ENCODE results near the gene CPPED1. TPM values are rescaled to one million over a fixed set of nuclear protein-coding genes. Genes with fewer than 3 reads are reported as not detected.

CPPED1 gene
- total RNA-seq, 4 donors from 2014 or later = 13.3 to 32.6 (median 16.4) TPM

DNA sequence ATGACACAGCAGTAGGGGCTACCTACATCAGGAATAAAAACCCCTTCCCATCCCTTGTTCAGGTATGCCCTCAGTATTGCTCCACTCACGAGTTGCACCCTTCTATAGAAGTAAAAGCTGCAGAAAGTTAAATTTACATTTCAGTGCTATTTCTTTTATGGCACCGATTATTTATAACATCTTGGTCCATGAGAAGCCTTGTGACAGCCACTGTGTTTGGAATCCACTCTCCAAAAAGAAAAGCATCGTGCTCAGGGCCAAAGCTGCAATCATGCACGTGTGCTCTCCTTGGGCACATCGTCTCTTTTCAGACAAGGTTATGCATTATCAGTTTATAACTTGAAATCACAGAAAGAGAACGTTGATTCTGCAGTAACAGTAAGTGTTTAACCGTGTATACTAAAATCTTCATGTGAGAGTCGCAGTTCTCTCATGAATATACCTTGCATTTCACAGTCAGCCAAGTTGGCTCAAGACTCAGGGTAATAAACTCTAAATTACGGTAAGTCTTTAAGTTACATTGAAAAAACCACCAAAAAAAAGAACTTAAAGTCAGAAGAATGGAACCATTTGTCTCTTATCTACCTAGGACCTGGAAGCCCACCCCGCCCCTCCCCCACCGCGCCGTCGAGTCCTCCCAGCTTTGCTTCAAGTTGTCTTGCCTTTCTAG lies 189.6 kb downstream of the CPPED1 start:
- no peak for DNase-seq (ENCODE audit: low spot score)
- TF ChIP-seq, protein P1, sequence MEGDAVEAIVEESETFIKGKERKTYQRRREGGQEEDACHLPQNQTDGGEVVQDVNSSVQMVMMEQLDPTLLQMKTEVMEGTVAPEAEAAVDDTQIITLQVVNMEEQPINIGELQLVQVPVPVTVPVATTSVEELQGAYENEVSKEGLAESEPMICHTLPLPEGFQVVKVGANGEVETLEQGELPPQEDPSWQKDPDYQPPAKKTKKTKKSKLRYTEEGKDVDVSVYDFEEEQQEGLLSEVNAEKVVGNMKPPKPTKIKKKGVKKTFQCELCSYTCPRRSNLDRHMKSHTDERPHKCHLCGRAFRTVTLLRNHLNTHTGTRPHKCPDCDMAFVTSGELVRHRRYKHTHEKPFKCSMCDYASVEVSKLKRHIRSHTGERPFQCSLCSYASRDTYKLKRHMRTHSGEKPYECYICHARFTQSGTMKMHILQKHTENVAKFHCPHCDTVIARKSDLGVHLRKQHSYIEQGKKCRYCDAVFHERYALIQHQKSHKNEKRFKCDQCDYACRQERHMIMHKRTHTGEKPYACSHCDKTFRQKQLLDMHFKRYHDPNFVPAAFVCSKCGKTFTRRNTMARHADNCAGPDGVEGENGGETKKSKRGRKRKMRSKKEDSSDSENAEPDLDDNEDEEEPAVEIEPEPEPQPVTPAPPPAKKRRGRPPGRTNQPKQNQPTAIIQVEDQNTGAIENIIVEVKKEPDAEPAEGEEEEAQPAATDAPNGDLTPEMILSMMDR (IDR thresholded peaks at IDR 0.05) = no peak
- ATAC-seq (ENCODE audit: low FRiP score) = no peak

DNA sequence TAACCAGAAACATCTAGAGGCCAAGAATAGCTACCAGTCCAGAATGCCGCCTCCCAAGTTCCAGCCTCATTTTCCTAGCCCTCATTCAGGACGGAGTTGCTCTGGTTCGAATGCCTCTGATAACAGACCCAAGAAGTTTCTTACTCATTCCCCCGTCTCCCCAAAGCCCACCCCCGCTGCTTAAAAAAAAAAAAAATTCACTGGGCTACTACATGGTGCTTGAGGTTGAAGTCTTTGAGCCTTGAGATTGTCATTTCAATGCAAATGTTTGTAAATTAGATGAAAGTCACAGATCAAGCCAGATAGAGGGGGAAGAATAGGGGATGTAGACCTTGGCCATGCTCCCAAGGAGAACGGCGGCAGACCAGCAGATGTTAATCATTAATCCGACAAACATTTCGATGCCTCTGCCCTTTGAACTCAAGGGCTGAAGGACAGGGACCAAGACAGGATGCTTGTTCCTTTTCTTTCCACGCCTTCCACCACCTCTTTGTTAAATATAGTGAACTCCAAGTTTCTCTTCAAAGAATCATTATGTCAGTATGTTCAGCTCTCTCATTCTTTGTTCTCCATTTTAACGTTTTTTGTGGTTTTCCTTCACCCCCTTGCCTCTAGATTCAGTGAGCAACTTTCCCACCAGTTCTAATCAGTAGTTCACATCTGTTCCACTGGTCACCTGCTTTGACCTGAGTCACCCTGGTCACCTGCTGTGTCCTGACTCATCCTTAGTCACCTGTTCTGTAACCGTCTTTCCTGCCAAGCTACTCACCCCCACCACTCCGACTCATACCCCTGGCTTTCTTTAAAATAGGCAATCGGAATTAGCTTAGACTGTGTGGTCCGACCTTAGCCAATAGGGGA lies 190.3 kb downstream of the CPPED1 start:
- TF ChIP-seq, protein P1 (IDR thresholded peaks at IDR 0.05) = no peak
- DNase-seq (ENCODE audit: low spot score) (no peak), ATAC-seq (ENCODE audit: low FRiP score) (no peak)

DNA sequence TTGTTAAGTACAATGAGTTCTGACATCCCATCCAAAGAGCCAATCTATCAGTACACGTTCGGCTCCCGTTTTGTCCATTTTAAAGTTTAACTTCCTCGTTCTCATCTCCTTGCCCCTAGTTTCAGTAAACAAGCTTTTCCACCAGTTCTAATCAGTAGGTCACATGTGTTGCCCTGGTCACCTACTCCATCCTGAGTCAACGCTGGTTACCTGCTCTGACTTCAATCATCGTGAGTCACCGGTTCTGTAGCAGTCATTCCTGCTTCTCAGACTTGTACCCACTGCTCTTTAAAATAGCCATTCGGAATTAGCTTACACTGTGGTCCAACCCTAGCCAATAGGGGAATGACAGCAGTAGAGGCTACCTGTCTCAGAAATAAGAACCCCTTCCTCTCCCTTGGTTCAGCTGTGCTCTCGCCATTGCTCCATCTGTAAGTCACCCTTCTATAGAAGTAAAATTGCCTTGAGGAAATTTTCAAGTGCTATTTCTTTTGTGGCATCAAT lies 191.0 kb downstream of the CPPED1 start:
- no peak for ATAC-seq (ENCODE audit: low FRiP score)
- TF ChIP-seq, protein P1 (IDR thresholded peaks at IDR 0.05) = no peak

DNA sequence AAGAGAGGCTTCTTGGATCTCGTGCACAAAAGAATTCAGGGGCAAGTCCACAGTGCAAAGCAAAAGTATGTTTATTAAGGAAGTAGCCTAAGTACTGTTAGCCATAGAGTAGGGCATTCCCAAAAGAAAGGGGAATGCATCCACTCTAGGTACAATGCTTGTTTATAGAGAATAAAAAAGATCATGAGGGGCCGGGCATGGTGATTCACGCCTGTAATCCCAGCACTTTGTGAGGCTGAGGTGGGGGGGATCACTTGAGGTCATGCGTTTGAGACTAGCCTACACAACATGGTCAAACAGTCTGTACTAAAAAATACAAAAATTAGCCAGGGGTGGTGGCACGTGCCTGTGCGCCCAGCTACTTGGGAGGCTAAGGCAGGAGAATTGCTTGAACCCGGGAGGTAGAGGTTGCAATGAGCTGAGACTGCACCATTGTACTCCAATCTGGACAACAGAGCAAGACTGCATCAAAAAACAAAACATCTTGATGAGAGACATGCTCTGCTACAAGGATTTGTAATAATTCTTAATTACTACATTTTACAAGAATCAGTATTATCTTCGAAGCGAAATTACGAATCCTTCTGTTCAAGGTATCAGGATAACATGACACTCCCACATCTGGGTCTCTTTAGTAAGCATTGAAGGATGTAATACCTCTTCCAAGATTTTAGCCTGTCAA lies 191.6 kb downstream of the CPPED1 start:
- TF ChIP-seq, protein P1 (IDR thresholded peaks at IDR 0.05) = no peak
- no peak for ATAC-seq (ENCODE audit: low FRiP score)
- no peak for DNase-seq (ENCODE audit: low spot score)

More for the DNA sequence above, 191.0 kb downstream of the CPPED1 start:
- no peak for DNase-seq (ENCODE audit: low spot score)

DNA sequence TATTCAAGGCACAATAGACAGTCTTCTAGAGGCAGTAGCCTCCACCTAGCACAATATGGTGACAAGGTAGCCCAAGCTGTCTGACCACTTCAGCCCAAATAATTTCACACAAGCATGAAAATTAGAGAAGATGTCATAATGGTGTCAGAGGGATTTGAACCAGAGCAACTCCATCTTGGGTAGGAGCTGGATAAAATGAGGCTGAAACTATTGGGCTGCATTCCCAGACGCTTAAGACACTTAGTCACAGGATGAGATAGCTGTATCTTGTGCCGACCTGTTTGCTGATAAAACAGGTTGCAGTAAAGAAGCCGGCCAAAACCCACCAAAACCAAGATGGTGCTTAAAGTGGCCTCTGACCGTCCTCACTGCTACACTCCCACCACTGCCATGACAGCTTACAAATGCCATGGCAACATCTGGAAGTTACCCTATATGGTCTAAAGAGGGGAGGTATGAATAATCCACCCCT lies 192.6 kb downstream of the CPPED1 start:
- ATAC-seq (ENCODE audit: low FRiP score) (no peak), DNase-seq (ENCODE audit: low spot score) (no peak)
- TF ChIP-seq, protein P1 (IDR thresholded peaks at IDR 0.05) = no peak

DNA sequence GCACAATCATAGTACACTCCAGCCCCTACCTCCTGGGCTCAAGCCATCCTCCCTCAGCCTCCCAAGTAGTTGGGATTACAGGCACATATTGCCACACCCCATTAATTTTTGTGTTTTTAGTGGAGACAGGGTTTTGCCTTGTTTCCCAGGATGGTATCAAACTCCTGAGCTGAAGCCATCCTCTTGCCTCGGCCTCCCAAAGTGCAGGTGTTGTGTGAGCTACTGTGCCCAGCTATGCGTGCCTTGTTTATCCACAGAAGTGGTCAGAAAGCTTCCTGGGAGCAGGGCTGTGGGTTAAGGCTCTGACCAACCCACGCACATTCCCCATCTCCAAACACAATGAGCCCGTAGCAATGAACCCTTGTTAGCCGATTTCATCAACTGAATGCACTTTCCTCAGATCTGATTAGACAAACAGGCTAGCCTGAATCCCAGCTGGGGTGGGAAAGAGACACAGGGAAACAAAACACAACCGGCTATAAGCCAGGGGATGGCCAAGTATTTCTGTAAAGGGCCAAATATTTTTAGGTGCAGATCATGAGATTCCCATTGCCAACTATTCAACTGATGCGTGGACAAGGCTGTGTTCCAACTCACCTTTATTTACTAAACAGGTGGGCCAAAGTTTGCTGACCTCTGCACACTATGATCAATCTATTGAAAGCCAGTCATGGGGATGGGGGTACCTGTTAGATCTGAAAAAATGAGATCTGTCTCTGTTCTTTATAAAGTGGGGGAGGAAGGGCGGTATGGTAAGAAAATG lies 193.6 kb downstream of the CPPED1 start:
- ATAC-seq (ENCODE audit: low FRiP score) = no peak
- no peak for DNase-seq (ENCODE audit: low spot score)
- TF ChIP-seq, protein P1 (IDR thresholded peaks at IDR 0.05) = no peak
